ENCODE data around the gene SPRR2E.

DNA sequence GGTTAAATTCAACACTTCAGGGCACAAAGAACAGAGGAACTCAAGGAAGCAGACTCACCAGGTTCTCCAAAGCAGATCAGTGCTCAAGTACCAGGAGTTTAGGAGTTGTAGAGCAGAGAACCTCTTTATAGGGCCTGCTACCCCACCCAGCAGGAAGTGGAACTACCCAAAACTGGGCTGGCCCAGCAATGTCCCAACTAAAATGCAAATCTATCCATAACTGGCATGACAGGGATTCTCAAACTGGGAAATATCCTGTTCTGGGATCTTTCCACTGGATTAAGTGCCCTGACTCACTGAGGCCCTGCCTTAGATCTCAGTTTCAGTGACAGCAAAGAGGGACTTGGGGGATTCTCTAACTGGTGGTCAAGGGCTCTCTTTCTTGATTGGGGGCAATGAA lies at the start of gene SPRR2E:
- no peak for TF ChIP-seq POLR2A (IDR thresholded peaks at IDR 0.05)
- TF ChIP-seq CTCF (IDR thresholded peaks at IDR 0.05) = no peak

Measured in body of pancreas (tissue), 4 donors.